HCT116 (cell line): ENCODE results near the gene HCN4. TPM values are rescaled to one million over a fixed set of nuclear protein-coding genes. Genes with fewer than 3 reads are reported as not detected.

Source experiments
- ATAC-seq: fragments of 200-7000 bp; cut with Tn5 transposase; 2 replicates; pipeline ENCODE4 v1.9.1; 2020; ENCODE audit warnings: mild to moderate bottlenecking, moderate library complexity
- BruUV-seq: library from RNA; stranded (reverse); fragments of 400-500 nt; replicated peaks from 2 replicates; lab custom pipeline; 2021; lab: Mats Ljungman, UMichigan
- CTCF ChIA-PET: fragments of 300-600 bp; sonication (Branson Sonifier 250); formaldehyde crosslinking; loops from one replicate; lab custom pipeline; 2021; ENCODE audit warnings: antibody characterized with exemption; lab: Charles Lee
- POLR2A ChIA-PET: fragments of 300-600, 350-600 bp; sonication (Branson Sonifier 250); formaldehyde crosslinking; loops from one replicate; lab custom pipeline; 2021; ENCODE audit warnings: antibody characterized with exemption; lab: Charles Lee
- RAD21 ChIA-PET, 2 experiments: fragments of 300-600 bp; sonication (Branson Sonifier 250); formaldehyde crosslinking; loops; one replicate each; lab custom pipeline; 2023; ENCODE audit warnings: low total read pairs in 2 of 2; ENCODE audit not compliant: uncharacterized antibody in 2 of 2, unreplicated experiment in 2 of 2, low non-redundant PET in 1 of 2; lab: Charles Lee
- DNase-seq: peaks from one replicate; pipeline ENCODE4 v3.0.0-alpha.2; 2010; ENCODE audit warnings: low read depth, low spot score
- H2AFZ ChIP-seq: fragments of 200-600 bp; shearing (Covaris generic), sonication (generic); 2 replicates; pipeline ENCODE4 v1.6.1; 2017; ENCODE audit warnings: low read depth, mixed run types, mixed read lengths, antibody characterized with exemption, low read length; ENCODE audit not compliant: poor library complexity, severe bottlenecking
- H3K27ac ChIP-seq: 2 replicates; pipeline ENCODE4 v1.5.1; 2012; ENCODE audit warnings: low read depth, low read length
- H3K27me3 ChIP-seq: fragments of 200-600 bp; sonication (generic); 2 replicates; pipeline ENCODE4 v1.6.1; 2016; ENCODE audit warnings: mixed run types, low read length, mixed read lengths; ENCODE audit not compliant: insufficient read depth
- H3K36me3 ChIP-seq, 2 experiments: fragments of 200-500 bp in 1 of 2; fragments of 200-600 bp in 1 of 2; sonication (Bioruptor generic) in 1 of 2; sonication (generic) in 1 of 2; 2 replicates each; pipeline versions ENCODE4 v1.5.1 to v1.6.1; 2014 to 2016; ENCODE audit warnings: low read length in 2 of 2, inconsistent platforms in 1 of 2, mixed read lengths in 1 of 2, mixed run types in 1 of 2; ENCODE audit not compliant: insufficient read depth in 2 of 2, control insufficient read depth in 1 of 2
- H3K4me1 ChIP-seq, 2 experiments: fragments of 200-600 bp in 1 of 2; sonication (generic) in 1 of 2; 2 replicates each; pipeline versions ENCODE4 v1.5.1 to v1.6.1; 2012 to 2017; ENCODE audit warnings: low read length in 2 of 2, inconsistent platforms in 1 of 2, mild to moderate bottlenecking in 1 of 2, mixed read lengths in 1 of 2, mixed run types in 1 of 2, moderate library complexity in 1 of 2; ENCODE audit not compliant: insufficient read depth in 2 of 2, control insufficient read depth in 1 of 2
- H3K4me2 ChIP-seq: fragments of 200-600 bp; sonication (generic); 2 replicates; pipeline ENCODE4 v1.6.1; 2017; ENCODE audit warnings: mixed run types, low read length, mixed read lengths
- H3K4me3 ChIP-seq, 2 experiments: fragments of 200-600 bp in 1 of 2; sonication (generic) in 1 of 2; replicated peaks in 1 of 2; 2 replicates each; pipeline ENCODE4 v1.5.1; 2011 to 2016; ENCODE audit warnings: low read length in 2 of 2, control low read depth in 1 of 2, low read depth in 1 of 2, mild to moderate bottlenecking in 1 of 2, mixed read lengths in 1 of 2, mixed run types in 1 of 2
- H3K79me2 ChIP-seq: fragments of 200-600 bp; sonication (generic); 2 replicates; pipeline ENCODE4 v1.6.1; 2017; ENCODE audit warnings: mild to moderate bottlenecking, mixed run types, low read length, moderate library complexity, mixed read lengths; ENCODE audit not compliant: insufficient read depth
- H3K9ac ChIP-seq: fragments of 200-600 bp; sonication (generic); 2 replicates; pipeline ENCODE4 v1.6.1; 2016; ENCODE audit warnings: low read length, mixed read lengths
- H3K9me2 ChIP-seq: fragments of 200-600 bp; sonication (generic), shearing (Covaris generic); 2 replicates; pipeline ENCODE4 v1.6.1; 2017; ENCODE audit warnings: mixed run types, mild to moderate bottlenecking, moderate library complexity; ENCODE audit not compliant: insufficient read depth
- H3K9me3 ChIP-seq, 2 experiments: fragments of 200-500 bp in 1 of 2; fragments of 200-600 bp in 1 of 2; sonication (Bioruptor generic) in 1 of 2; sonication (generic) in 1 of 2; 2 replicates each; pipeline ENCODE4 v1.6.1; 2014 to 2017; ENCODE audit warnings: low read length in 2 of 2, mixed read lengths in 2 of 2, inconsistent platforms in 1 of 2, low read depth in 1 of 2, mild to moderate bottlenecking in 1 of 2, mixed run types in 1 of 2, moderate library complexity in 1 of 2; ENCODE audit not compliant: control insufficient read depth in 1 of 2, insufficient read depth in 1 of 2
- H4K20me1 ChIP-seq: fragments of 200-600 bp; sonication (generic), shearing (Covaris generic); 2 replicates; pipeline ENCODE4 v1.6.1; 2017; ENCODE audit warnings: mixed run types, mild to moderate bottlenecking, moderate library complexity; ENCODE audit not compliant: insufficient read depth
- CBX3 ChIP-seq: IDR thresholded peaks from 2 replicates; pipeline ENCODE4 v1.6.1; 2012; ENCODE audit warnings: low read depth
- ELF1 ChIP-seq: IDR thresholded peaks from 2 replicates; pipeline ENCODE4 v1.6.1; 2012; ENCODE audit warnings: low read depth, borderline replicate concordance
- EZH2 ChIP-seq: fragments of 200-600 bp; sonication (generic); IDR thresholded peaks from 2 replicates; pipeline ENCODE4 v1.6.1; 2017; ENCODE audit warnings: antibody characterized with exemption, mixed run types
- EZH2phosphoT487 ChIP-seq: fragments of 200-600 bp; IDR thresholded peaks from 2 replicates; pipeline ENCODE4 v1.6.1; 2018; ENCODE audit warnings: antibody characterized with exemption, borderline replicate concordance
- FOSL1 ChIP-seq: IDR thresholded peaks from 2 replicates; pipeline ENCODE4 v1.6.1; 2012; ENCODE audit warnings: low read depth
- POLR2A ChIP-seq: IDR thresholded peaks from 2 replicates; pipeline ENCODE4 v1.7.0; 2011; ENCODE audit warnings: borderline replicate concordance; ENCODE audit not compliant: insufficient read depth, insufficient read length; ENCODE audit errors: extremely low read depth
- SIN3A ChIP-seq: IDR thresholded peaks from 2 replicates; pipeline ENCODE4 v1.6.1; 2012; ENCODE audit warnings: low read depth
- SP1 ChIP-seq: IDR thresholded peaks from 2 replicates; pipeline ENCODE4 v1.6.1; 2012; ENCODE audit warnings: low read depth
- TCF7L2 ChIP-seq: IDR thresholded peaks from 2 replicates; pipeline ENCODE4 v1.7.0; 2011; ENCODE audit warnings: borderline replicate concordance, inconsistent platforms; ENCODE audit not compliant: insufficient read depth, insufficient read length; ENCODE audit errors: extremely low read depth
- ZBTB33 ChIP-seq: IDR thresholded peaks from 2 replicates; pipeline ENCODE4 v1.6.1; 2011; ENCODE audit warnings: mild to moderate bottlenecking, low read length, moderate library complexity; ENCODE audit not compliant: insufficient replicate concordance; ENCODE audit errors: extremely low read depth
- ZFX ChIP-seq: fragments of 450-650 bp; IDR thresholded peaks from 2 replicates; pipeline ENCODE4 v1.6.1; 2017
- ZNF274 ChIP-seq: fragments of 200-500 bp; sonication (Bioruptor generic); IDR thresholded peaks from 2 replicates; pipeline ENCODE4 v1.6.1; 2014; ENCODE audit warnings: mild to moderate bottlenecking, low read depth, low read length, inconsistent platforms
- intact Hi-C: fragments of 100-400 bp; cut with micrococcal nuclease; formaldehyde crosslinking; loops from 2 replicates; pipeline ENCODE4 v1.10.0; 2022
- total RNA-seq: library from RNA; stranded (reverse); gene quantifications from one replicate; pipeline ENCODE4 v1.2.1, GENCODE V29; 2021; ENCODE audit not compliant: unreplicated experiment
- TF ChIP-seq, protein P1 (sequence below): IDR thresholded peaks from 2 replicates; pipeline ENCODE4 v1.6.1; 2012
- TF ChIP-seq, protein P2 (sequence below): IDR thresholded peaks from 2 replicates; pipeline ENCODE4 v1.6.1; 2012
- TF ChIP-seq, protein P3 (sequence below), 3 experiments: fragments of 200-600 bp in 1 of 3; sonication (generic) in 1 of 3; IDR thresholded peaks in 2 of 3; conservative IDR thresholded peaks in 1 of 3; 2 replicates each; pipeline ENCODE4 v1.5.1; 2012 to 2017; ENCODE audit warnings: low read depth in 2 of 3, low read length in 2 of 3, antibody characterized with exemption in 1 of 3, borderline replicate concordance in 1 of 3, control low read depth in 1 of 3, mild to moderate bottlenecking in 1 of 3, mixed read lengths in 1 of 3, mixed run types in 1 of 3, moderate library complexity in 1 of 3; ENCODE audit not compliant: insufficient read depth in 1 of 3

Gene HCN4
- total RNA-seq, 1 experiment from 2014 or later = 1.7 TPM

- no peaks in the 10 kb centered on the region for H4K20me1 ChIP-seq
- H3K9ac ChIP-seq = no peak overlapping the region
- H3K4me3 ChIP-seq = no peak overlapping the region
- no peak overlapping the region for H3K27ac ChIP-seq
- DNase-seq (no peak), ATAC-seq (no peak)
- POLR2A ChIA-PET = no interaction called here
- intact Hi-C loops = no loop called here
- H2AFZ ChIP-seq = no peak overlapping the region
- TF ChIP-seq ELF1 (no peak), ZBTB33 (no peak), EZH2phosphoT487 (no peak), CBX3 (no peak), SP1 (no peak), TCF7L2 (no peak), FOSL1 (no peak), SIN3A (no peak), ZNF274 (no peak), ZFX (no peak), POLR2A (no peak), EZH2 (no peak)
- TF ChIP-seq, protein P1, sequence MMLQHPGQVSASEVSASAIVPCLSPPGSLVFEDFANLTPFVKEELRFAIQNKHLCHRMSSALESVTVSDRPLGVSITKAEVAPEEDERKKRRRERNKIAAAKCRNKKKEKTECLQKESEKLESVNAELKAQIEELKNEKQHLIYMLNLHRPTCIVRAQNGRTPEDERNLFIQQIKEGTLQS = no peak
- TF ChIP-seq, protein P2, sequence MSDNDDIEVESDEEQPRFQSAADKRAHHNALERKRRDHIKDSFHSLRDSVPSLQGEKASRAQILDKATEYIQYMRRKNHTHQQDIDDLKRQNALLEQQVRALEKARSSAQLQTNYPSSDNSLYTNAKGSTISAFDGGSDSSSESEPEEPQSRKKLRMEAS = no peak
- TF ChIP-seq, protein P3, sequence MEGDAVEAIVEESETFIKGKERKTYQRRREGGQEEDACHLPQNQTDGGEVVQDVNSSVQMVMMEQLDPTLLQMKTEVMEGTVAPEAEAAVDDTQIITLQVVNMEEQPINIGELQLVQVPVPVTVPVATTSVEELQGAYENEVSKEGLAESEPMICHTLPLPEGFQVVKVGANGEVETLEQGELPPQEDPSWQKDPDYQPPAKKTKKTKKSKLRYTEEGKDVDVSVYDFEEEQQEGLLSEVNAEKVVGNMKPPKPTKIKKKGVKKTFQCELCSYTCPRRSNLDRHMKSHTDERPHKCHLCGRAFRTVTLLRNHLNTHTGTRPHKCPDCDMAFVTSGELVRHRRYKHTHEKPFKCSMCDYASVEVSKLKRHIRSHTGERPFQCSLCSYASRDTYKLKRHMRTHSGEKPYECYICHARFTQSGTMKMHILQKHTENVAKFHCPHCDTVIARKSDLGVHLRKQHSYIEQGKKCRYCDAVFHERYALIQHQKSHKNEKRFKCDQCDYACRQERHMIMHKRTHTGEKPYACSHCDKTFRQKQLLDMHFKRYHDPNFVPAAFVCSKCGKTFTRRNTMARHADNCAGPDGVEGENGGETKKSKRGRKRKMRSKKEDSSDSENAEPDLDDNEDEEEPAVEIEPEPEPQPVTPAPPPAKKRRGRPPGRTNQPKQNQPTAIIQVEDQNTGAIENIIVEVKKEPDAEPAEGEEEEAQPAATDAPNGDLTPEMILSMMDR (IDR thresholded peaks at IDR 0.05 in 2 of 3, conservative IDR thresholded peaks at IDR 0.05 in 1 of 3; ENCODE audit: borderline replicate concordance in 1 of 3, insufficient read depth in 1 of 3, low read depth in 2 of 3, low read length in 2 of 3) = no peak
- no TSS peak for BruUV-seq
- no peaks in the 10 kb centered on the region for H3K9me3 ChIP-seq
- H3K27me3 ChIP-seq = no peaks in the 10 kb centered on the region
- no peak overlapping the region for H3K4me2 ChIP-seq
- H3K36me3 ChIP-seq = no peaks in the 10 kb centered on the region
- CTCF ChIA-PET = no interaction called here
- H3K79me2 ChIP-seq = no peaks in the 10 kb centered on the region
- no peaks in the 10 kb centered on the region for H3K9me2 ChIP-seq
- no peaks in the 10 kb centered on the region for H3K4me1 ChIP-seq
- RAD21 ChIA-PET = no interaction called here
Measured at GRCh38 chr15:73336756-73337155, 32.0 kb downstream of the HCN4 start.
